Omental fat pad (tissue), 4 donors: ENCODE measurements around the gene TRAPPC12. TPM values are rescaled to one million over a fixed set of nuclear protein-coding genes. Genes with fewer than 3 reads are reported as not detected.

Experiments
- ATAC-seq: fragments of 150-250 bp; one replicate; pipeline ENCODE4 v1.9.1; 2016; ENCODE audit warnings: mild to moderate bottlenecking, moderate library complexity; ENCODE audit not compliant: low FRiP score
- DNase-seq: peaks from one replicate; pipeline ENCODE4 v3.0.0-alpha.2; 2019; ENCODE audit warnings: low spot score
- CTCF ChIP-seq, 3 donors: fragments of 450-650 bp; IDR thresholded peaks; one replicate each; pipeline ENCODE4 v1.5.1; 2016 to 2017; ENCODE audit warnings: antibody characterized with exemption in 3 of 3, mild to moderate bottlenecking in 3 of 3, moderate library complexity in 2 of 3
- total RNA-seq, 4 donors: library from RNA; depleted of rRNA; stranded (reverse); fragments of >200 nt; gene quantifications; one replicate each; pipeline ENCODE4 v1.1.0, GENCODE V29; 2016

Gene TRAPPC12
- total RNA-seq, 4 donors from 2014 or later: 39.3 to 92.1 (median 53.9) TPM

GRCh38 chr2:3483986-3484960 lies 104.8 kb downstream of the TRAPPC12 start:
- no peak for TF ChIP-seq CTCF (IDR thresholded peaks at IDR 0.05)
- no peak for ATAC-seq
- no peak for DNase-seq

GRCh38 chr2:3485166-3485565 lies 105.7 kb downstream of the TRAPPC12 start:
- DNase-seq (no peak), ATAC-seq (no peak)
- no peak for TF ChIP-seq CTCF (IDR thresholded peaks at IDR 0.05)

- no peak for ATAC-seq
- no peak for TF ChIP-seq CTCF (IDR thresholded peaks at IDR 0.05)
- DNase-seq: no peak
These were observed 106.8 kb downstream of the TRAPPC12 start for GRCh38 chr2:3486047-3487027.

- no peak for ATAC-seq
- no peak for TF ChIP-seq CTCF (IDR thresholded peaks at IDR 0.05)
- no peak for DNase-seq
These were observed 107.5 kb downstream of the TRAPPC12 start for GRCh38 chr2:3487028-3487425.

- DNase-seq (no peak), ATAC-seq (no peak)
- no peak for TF ChIP-seq CTCF (IDR thresholded peaks at IDR 0.05)
These were observed 107.9 kb downstream of the TRAPPC12 start for GRCh38 chr2:3487432-3487831.

GRCh38 chr2:3488061-3488531 lies 108.6 kb downstream of the TRAPPC12 start:
- DNase-seq (no peak), ATAC-seq (no peak)
- no peak for TF ChIP-seq CTCF (IDR thresholded peaks at IDR 0.05)
